HCT116 (cell line): ENCODE results near the gene FNDC3A. TPM values are rescaled to one million over a fixed set of nuclear protein-coding genes. Genes with fewer than 3 reads are reported as not detected.

ENCODE experiments used
- ATAC-seq: fragments of 200-7000 bp; cut with Tn5 transposase; 2 replicates; pipeline ENCODE4 v1.9.1; 2020; ENCODE audit warnings: mild to moderate bottlenecking, moderate library complexity
- BruUV-seq: library from RNA; stranded (reverse); fragments of 400-500 nt; replicated peaks from 2 replicates; lab custom pipeline; 2021; lab: Mats Ljungman, UMichigan
- CTCF ChIA-PET: fragments of 300-600 bp; sonication (Branson Sonifier 250); formaldehyde crosslinking; loops from one replicate; lab custom pipeline; 2021; ENCODE audit warnings: antibody characterized with exemption; lab: Charles Lee
- POLR2A ChIA-PET: fragments of 300-600, 350-600 bp; sonication (Branson Sonifier 250); formaldehyde crosslinking; loops from one replicate; lab custom pipeline; 2021; ENCODE audit warnings: antibody characterized with exemption; lab: Charles Lee
- RAD21 ChIA-PET, 2 experiments: fragments of 300-600 bp; sonication (Branson Sonifier 250); formaldehyde crosslinking; loops; one replicate each; lab custom pipeline; 2023; ENCODE audit warnings: low total read pairs in 2 of 2; ENCODE audit not compliant: uncharacterized antibody in 2 of 2, unreplicated experiment in 2 of 2, low non-redundant PET in 1 of 2; lab: Charles Lee
- DNase-seq: peaks from one replicate; pipeline ENCODE4 v3.0.0-alpha.2; 2010; ENCODE audit warnings: low read depth, low spot score
- H2AFZ ChIP-seq: fragments of 200-600 bp; shearing (Covaris generic), sonication (generic); 2 replicates; pipeline ENCODE4 v1.6.1; 2017; ENCODE audit warnings: low read depth, mixed run types, mixed read lengths, antibody characterized with exemption, low read length; ENCODE audit not compliant: poor library complexity, severe bottlenecking
- H3K27ac ChIP-seq: 2 replicates; pipeline ENCODE4 v1.5.1; 2012; ENCODE audit warnings: low read depth, low read length
- H3K27me3 ChIP-seq: fragments of 200-600 bp; sonication (generic); 2 replicates; pipeline ENCODE4 v1.6.1; 2016; ENCODE audit warnings: mixed run types, low read length, mixed read lengths; ENCODE audit not compliant: insufficient read depth
- H3K36me3 ChIP-seq, 2 experiments: fragments of 200-500 bp in 1 of 2; fragments of 200-600 bp in 1 of 2; sonication (Bioruptor generic) in 1 of 2; sonication (generic) in 1 of 2; 2 replicates each; pipeline versions ENCODE4 v1.5.1 to v1.6.1; 2014 to 2016; ENCODE audit warnings: low read length in 2 of 2, inconsistent platforms in 1 of 2, mixed read lengths in 1 of 2, mixed run types in 1 of 2; ENCODE audit not compliant: insufficient read depth in 2 of 2, control insufficient read depth in 1 of 2
- H3K4me1 ChIP-seq, 2 experiments: fragments of 200-600 bp in 1 of 2; sonication (generic) in 1 of 2; 2 replicates each; pipeline versions ENCODE4 v1.5.1 to v1.6.1; 2012 to 2017; ENCODE audit warnings: low read length in 2 of 2, inconsistent platforms in 1 of 2, mild to moderate bottlenecking in 1 of 2, mixed read lengths in 1 of 2, mixed run types in 1 of 2, moderate library complexity in 1 of 2; ENCODE audit not compliant: insufficient read depth in 2 of 2, control insufficient read depth in 1 of 2
- H3K4me2 ChIP-seq: fragments of 200-600 bp; sonication (generic); 2 replicates; pipeline ENCODE4 v1.6.1; 2017; ENCODE audit warnings: mixed run types, low read length, mixed read lengths
- H3K4me3 ChIP-seq, 2 experiments: fragments of 200-600 bp in 1 of 2; sonication (generic) in 1 of 2; replicated peaks in 1 of 2; 2 replicates each; pipeline ENCODE4 v1.5.1; 2011 to 2016; ENCODE audit warnings: low read length in 2 of 2, control low read depth in 1 of 2, low read depth in 1 of 2, mild to moderate bottlenecking in 1 of 2, mixed read lengths in 1 of 2, mixed run types in 1 of 2
- H3K79me2 ChIP-seq: fragments of 200-600 bp; sonication (generic); 2 replicates; pipeline ENCODE4 v1.6.1; 2017; ENCODE audit warnings: mild to moderate bottlenecking, mixed run types, low read length, moderate library complexity, mixed read lengths; ENCODE audit not compliant: insufficient read depth
- H3K9ac ChIP-seq: fragments of 200-600 bp; sonication (generic); 2 replicates; pipeline ENCODE4 v1.6.1; 2016; ENCODE audit warnings: low read length, mixed read lengths
- H3K9me2 ChIP-seq: fragments of 200-600 bp; sonication (generic), shearing (Covaris generic); 2 replicates; pipeline ENCODE4 v1.6.1; 2017; ENCODE audit warnings: mixed run types, mild to moderate bottlenecking, moderate library complexity; ENCODE audit not compliant: insufficient read depth
- H3K9me3 ChIP-seq, 2 experiments: fragments of 200-500 bp in 1 of 2; fragments of 200-600 bp in 1 of 2; sonication (Bioruptor generic) in 1 of 2; sonication (generic) in 1 of 2; 2 replicates each; pipeline ENCODE4 v1.6.1; 2014 to 2017; ENCODE audit warnings: low read length in 2 of 2, mixed read lengths in 2 of 2, inconsistent platforms in 1 of 2, low read depth in 1 of 2, mild to moderate bottlenecking in 1 of 2, mixed run types in 1 of 2, moderate library complexity in 1 of 2; ENCODE audit not compliant: control insufficient read depth in 1 of 2, insufficient read depth in 1 of 2
- H4K20me1 ChIP-seq: fragments of 200-600 bp; sonication (generic), shearing (Covaris generic); 2 replicates; pipeline ENCODE4 v1.6.1; 2017; ENCODE audit warnings: mixed run types, mild to moderate bottlenecking, moderate library complexity; ENCODE audit not compliant: insufficient read depth
- ATF3 ChIP-seq: IDR thresholded peaks from 2 replicates; pipeline ENCODE4 v1.6.1; 2012
- CBX3 ChIP-seq: IDR thresholded peaks from 2 replicates; pipeline ENCODE4 v1.6.1; 2012; ENCODE audit warnings: low read depth
- CEBPB ChIP-seq: IDR thresholded peaks from 2 replicates; pipeline ENCODE4 v1.6.1; 2012; ENCODE audit warnings: low read depth
- ELF1 ChIP-seq: IDR thresholded peaks from 2 replicates; pipeline ENCODE4 v1.6.1; 2012; ENCODE audit warnings: low read depth, borderline replicate concordance
- EZH2 ChIP-seq: fragments of 200-600 bp; sonication (generic); IDR thresholded peaks from 2 replicates; pipeline ENCODE4 v1.6.1; 2017; ENCODE audit warnings: antibody characterized with exemption, mixed run types
- EZH2phosphoT487 ChIP-seq: fragments of 200-600 bp; IDR thresholded peaks from 2 replicates; pipeline ENCODE4 v1.6.1; 2018; ENCODE audit warnings: antibody characterized with exemption, borderline replicate concordance
- FOSL1 ChIP-seq: IDR thresholded peaks from 2 replicates; pipeline ENCODE4 v1.6.1; 2012; ENCODE audit warnings: low read depth
- MAX ChIP-seq: IDR thresholded peaks from 2 replicates; pipeline ENCODE4 v1.6.1; 2012
- POLR2A ChIP-seq: IDR thresholded peaks from 2 replicates; pipeline ENCODE4 v1.7.0; 2011; ENCODE audit warnings: borderline replicate concordance; ENCODE audit not compliant: insufficient read depth, insufficient read length; ENCODE audit errors: extremely low read depth
- POLR2AphosphoS5 ChIP-seq: IDR thresholded peaks from 2 replicates; pipeline ENCODE4 v1.6.1; 2011; ENCODE audit warnings: mild to moderate bottlenecking, low read depth, low read length, moderate library complexity
- RAD21 ChIP-seq: IDR thresholded peaks from 2 replicates; pipeline ENCODE4 v1.6.1; 2012; ENCODE audit warnings: low read depth, mild to moderate bottlenecking
- SRF ChIP-seq: IDR thresholded peaks from 2 replicates; pipeline ENCODE4 v1.6.1; 2012; ENCODE audit warnings: low read depth
- YY1 ChIP-seq: IDR thresholded peaks from 2 replicates; pipeline ENCODE4 v1.6.1; 2011; ENCODE audit warnings: low read length, low read depth, moderate library complexity, mild to moderate bottlenecking; ENCODE audit not compliant: insufficient replicate concordance; ENCODE audit errors: extremely low read depth
- ZNF274 ChIP-seq: fragments of 200-500 bp; sonication (Bioruptor generic); IDR thresholded peaks from 2 replicates; pipeline ENCODE4 v1.6.1; 2014; ENCODE audit warnings: mild to moderate bottlenecking, low read depth, low read length, inconsistent platforms
- intact Hi-C: fragments of 100-400 bp; cut with micrococcal nuclease; formaldehyde crosslinking; loops from 2 replicates; pipeline ENCODE4 v1.10.0; 2022
- total RNA-seq: library from RNA; stranded (reverse); gene quantifications from one replicate; pipeline ENCODE4 v1.2.1, GENCODE V29; 2021; ENCODE audit not compliant: unreplicated experiment

FNDC3A gene
- total RNA-seq, 1 experiment from 2014 or later = 30.5 TPM

GRCh38 chr13:49100637-49101570 lies 125.2 kb downstream of the FNDC3A start:
- intact Hi-C loops = no loop called here
- POLR2A ChIA-PET = interaction anchor here (0.7 kb wide), 1 partner anchor 10 kb away, joined by 3 read pairs; no protein-coding TSS in a partner anchor

More at GRCh38 chr13:49100637-49101570, 125.2 kb downstream of the FNDC3A start:
- H3K4me3 ChIP-seq = no peak overlapping the region
- ChIA-PET RAD21 (no interaction called here), CTCF (interaction anchor here (1.3 to 2.5 kb wide), 2 partner anchors 180 to 181 kb away, joined by 4 to 43 read pairs; no protein-coding TSS in a partner anchor)
- TF ChIP-seq EZH2phosphoT487 = no peak
- no peak for TF ChIP-seq ZNF274
- no peak for TF ChIP-seq ELF1
- no peak for TF ChIP-seq CEBPB
- no peak for TF ChIP-seq MAX
- no peak for TF ChIP-seq YY1
- no peak for TF ChIP-seq EZH2
- no peak for TF ChIP-seq FOSL1
- no peak for TF ChIP-seq ATF3
- no peak for TF ChIP-seq POLR2AphosphoS5
- TF ChIP-seq SRF = no peak
- TF ChIP-seq CBX3 = no peak
- no peak for TF ChIP-seq RAD21
- TF ChIP-seq POLR2A = no peak
- H3K9me3 ChIP-seq = no peaks in the 10 kb centered on the region
- H4K20me1 ChIP-seq = no peaks in the 10 kb centered on the region
- no peaks in the 10 kb centered on the region for H3K27me3 ChIP-seq
- no peaks in the 10 kb centered on the region for H3K79me2 ChIP-seq
- no peaks in the 10 kb centered on the region for H3K9me2 ChIP-seq
- H2AFZ ChIP-seq = no peak overlapping the region
- DNase-seq = no peak
- no peak overlapping the region for H3K4me2 ChIP-seq
- no peak overlapping the region for H3K9ac ChIP-seq
- BruUV-seq = no TSS peak
- no peak for ATAC-seq
- peaks cover 26 to 30% of the 10 kb centered on the region in 2 experiments for H3K4me1 ChIP-seq
- no peaks in the 10 kb centered on the region for H3K36me3 ChIP-seq
- H3K27ac ChIP-seq = no peak overlapping the region
